A673 (cell line): ENCODE data around the gene CPXM1.

Experiments used
- EZH2 ChIP-seq: fragments of 200-600 bp; sonication (generic); IDR thresholded peaks from 2 replicates; pipeline ENCODE4 v1.6.1; 2017; ENCODE audit warnings: borderline replicate concordance, low read depth, mild to moderate bottlenecking, mixed read lengths, antibody characterized with exemption, low read length; ENCODE audit not compliant: poor library complexity, severe bottlenecking
- TF ChIP-seq, protein P1 (sequence below): fragments of 300-800, 200-600 bp; sonication (generic); conservative IDR thresholded peaks from 2 replicates; pipeline ENCODE4 v1.5.1; 2017; ENCODE audit warnings: low read depth, mild to moderate bottlenecking, antibody characterized with exemption, low read length, moderate library complexity, mixed read lengths

DNA sequence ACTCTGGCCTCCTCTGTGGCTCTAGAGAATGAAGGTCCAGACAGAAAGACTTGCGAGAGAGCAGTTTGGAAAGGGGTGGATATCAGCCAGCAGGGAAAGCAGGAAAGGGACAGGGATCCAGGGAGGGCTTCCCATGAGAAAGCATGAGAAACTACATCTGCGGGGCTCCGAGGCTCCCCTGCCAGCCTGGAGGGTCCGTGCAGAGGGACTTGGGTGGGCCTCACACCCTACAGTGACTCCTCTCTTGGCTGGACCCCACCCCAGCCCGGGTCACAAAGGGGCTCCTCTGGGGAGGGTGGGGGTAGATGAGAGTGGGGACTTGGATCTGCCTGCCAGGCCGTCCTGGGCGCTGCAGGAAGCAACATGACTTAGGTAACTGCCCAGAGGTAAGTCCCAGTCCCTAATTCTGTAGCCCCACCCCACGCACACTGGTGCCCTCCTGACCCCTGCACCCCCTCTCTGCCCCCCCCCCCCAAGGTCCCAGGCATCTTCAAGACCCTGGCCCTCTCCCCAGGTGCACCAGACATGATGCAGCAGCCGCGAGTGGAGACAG, 15.7 kb upstream of the CPXM1 start, which contains the start of gene TMEM239:
- no peak for TF ChIP-seq EZH2
- TF ChIP-seq, protein P1, sequence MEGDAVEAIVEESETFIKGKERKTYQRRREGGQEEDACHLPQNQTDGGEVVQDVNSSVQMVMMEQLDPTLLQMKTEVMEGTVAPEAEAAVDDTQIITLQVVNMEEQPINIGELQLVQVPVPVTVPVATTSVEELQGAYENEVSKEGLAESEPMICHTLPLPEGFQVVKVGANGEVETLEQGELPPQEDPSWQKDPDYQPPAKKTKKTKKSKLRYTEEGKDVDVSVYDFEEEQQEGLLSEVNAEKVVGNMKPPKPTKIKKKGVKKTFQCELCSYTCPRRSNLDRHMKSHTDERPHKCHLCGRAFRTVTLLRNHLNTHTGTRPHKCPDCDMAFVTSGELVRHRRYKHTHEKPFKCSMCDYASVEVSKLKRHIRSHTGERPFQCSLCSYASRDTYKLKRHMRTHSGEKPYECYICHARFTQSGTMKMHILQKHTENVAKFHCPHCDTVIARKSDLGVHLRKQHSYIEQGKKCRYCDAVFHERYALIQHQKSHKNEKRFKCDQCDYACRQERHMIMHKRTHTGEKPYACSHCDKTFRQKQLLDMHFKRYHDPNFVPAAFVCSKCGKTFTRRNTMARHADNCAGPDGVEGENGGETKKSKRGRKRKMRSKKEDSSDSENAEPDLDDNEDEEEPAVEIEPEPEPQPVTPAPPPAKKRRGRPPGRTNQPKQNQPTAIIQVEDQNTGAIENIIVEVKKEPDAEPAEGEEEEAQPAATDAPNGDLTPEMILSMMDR: no peak
